Fibroblast of lung (primary cell): ENCODE measurements around the gene SNRPA1. TPM values are rescaled to one million over a fixed set of nuclear protein-coding genes. Genes with fewer than 3 reads are reported as not detected.

Source experiments
- DNase-seq, 2 donors: peaks; one replicate each; pipeline versions ENCODE4 v3.0.0 to v3.0.0-alpha.2; 2010; ENCODE audit warnings: low read depth in 2 of 2
- H2AFZ ChIP-seq: 2 replicates; pipeline ENCODE4 v1.5.1; 2012; ENCODE audit warnings: low read length, control low read depth, inconsistent platforms
- H3K27ac ChIP-seq: 2 replicates; pipeline ENCODE4 v1.5.1; 2011; ENCODE audit warnings: low read length, control low read depth; ENCODE audit not compliant: insufficient read depth
- H3K27me3 ChIP-seq: 2 replicates; pipeline ENCODE4 v1.5.1; 2011; ENCODE audit warnings: mild to moderate bottlenecking, low read length; ENCODE audit not compliant: control insufficient read depth, insufficient read depth
- H3K36me3 ChIP-seq: 2 replicates; pipeline ENCODE4 v1.5.1; 2011; ENCODE audit warnings: low read length; ENCODE audit not compliant: control insufficient read depth, insufficient read depth
- H3K4me1 ChIP-seq: 2 replicates; pipeline ENCODE4 v1.5.1; 2011; ENCODE audit warnings: low read length; ENCODE audit not compliant: control insufficient read depth, insufficient read depth; ENCODE audit errors: extremely low read depth
- H3K4me2 ChIP-seq: 2 replicates; pipeline ENCODE4 v1.5.1; 2011; ENCODE audit warnings: low read length, control low read depth; ENCODE audit not compliant: insufficient read depth; ENCODE audit errors: extremely low read depth
- H3K4me3 ChIP-seq, 4 experiments: fragments of 200-600 bp in 1 of 4; sonication (generic) in 1 of 4; replicated peaks in 1 of 4; 2 replicates each; pipeline ENCODE4 v1.5.1; 2011 to 2016; ENCODE audit warnings: low read length in 4 of 4, low read depth in 3 of 4, mild to moderate bottlenecking in 3 of 4, control low read depth in 2 of 4, inconsistent platforms in 1 of 4, mixed read lengths in 1 of 4; ENCODE audit not compliant: insufficient read depth in 1 of 4; ENCODE audit errors: control extremely low read depth in 1 of 4
- H3K79me2 ChIP-seq: 2 replicates; pipeline ENCODE4 v1.5.1; 2012; ENCODE audit warnings: mild to moderate bottlenecking, low read length, inconsistent platforms; ENCODE audit not compliant: control insufficient read depth, insufficient read depth
- H3K9ac ChIP-seq: 2 replicates; pipeline ENCODE4 v1.5.1; 2011; ENCODE audit warnings: mild to moderate bottlenecking, low read length, control low read depth; ENCODE audit not compliant: insufficient read depth
- H3K9me3 ChIP-seq: 2 replicates; pipeline ENCODE4 v1.5.1; 2012; ENCODE audit warnings: low read depth, low read length; ENCODE audit not compliant: control insufficient read depth, insufficient read depth
- H4K20me1 ChIP-seq: 2 replicates; pipeline ENCODE4 v1.5.1; 2011; ENCODE audit warnings: low read length; ENCODE audit not compliant: control insufficient read depth, insufficient read depth; ENCODE audit errors: extremely low read depth
- CTCF ChIP-seq, 2 donors: IDR thresholded peaks in 1 of 2; conservative IDR thresholded peaks in 1 of 2; 1 replicate in 1 of 2; 2 replicates in 1 of 2; pipeline ENCODE4 v1.5.1; 2011 to 2012; ENCODE audit warnings: low read length in 2 of 2, control low read depth in 1 of 2, inconsistent platforms in 1 of 2, low read depth in 1 of 2, mild to moderate bottlenecking in 1 of 2
- EZH2 ChIP-seq: IDR thresholded peaks from 2 replicates; pipeline ENCODE4 v1.5.1; 2012; ENCODE audit warnings: low read length, control low read depth, mild to moderate bottlenecking; ENCODE audit errors: missing control alignments
- polyA plus RNA-seq, 2 donors: library from polyadenylated mRNA; depleted of rRNA in 1 of 2; stranded (reverse) in 1 of 2; unstranded in 1 of 2; fragments of >200 nt; gene quantifications; 2 replicates each; pipeline ENCODE4 v1.2.1, GENCODE V29; 2011 to 2012; ENCODE audit warnings: missing spikeins in 1 of 2
- total RNA-seq: library from RNA; depleted of rRNA; stranded (reverse); fragments of >200 nt; gene quantifications from 2 replicates; pipeline ENCODE4 v1.2.1, GENCODE V29; 2014

Gene SNRPA1
- total and polyA plus RNA-seq, 2 donors (not counting 1 experiment from before 2014, with no cell fraction given): 12.9 to 90.3 TPM

GRCh38 chr15:101266034-101266433 is 29.0 kb downstream of the SNRPA1 start:
- peak; percentile 75 to 91 for DNase-seq
- Histone ChIP-seq H3K4me3 (no peak overlapping the region), H3K27me3 (peaks cover 5% of the 10 kb centered on the region), H2AFZ (no peak overlapping the region), H3K79me2 (no peaks in the 10 kb centered on the region), H4K20me1 (no peaks in the 10 kb centered on the region), H3K9ac (no peak overlapping the region), H3K4me1 (peaks cover 14% of the 10 kb centered on the region), H3K27ac (peak overlapping the region; percentile 87), H3K9me3 (no peaks in the 10 kb centered on the region), H3K36me3 (peaks cover 3% of the 10 kb centered on the region), H3K4me2 (no peak overlapping the region)
- TF ChIP-seq CTCF (conservative IDR thresholded peaks at IDR 0.05 in 1 of 2, IDR thresholded peaks at IDR 0.05 in 1 of 2; ENCODE audit: low read depth in 1 of 2, low read length in 2 of 2): no peak
- TF ChIP-seq EZH2: no peak

GRCh38 chr15:101264911-101265641 is 30.0 kb downstream of the SNRPA1 start:
- H3K4me3 ChIP-seq: no peak overlapping the region

GRCh38 chr15:101264011-101264410 is 31.0 kb downstream of the SNRPA1 start:
- Histone ChIP-seq H3K27me3 (peaks cover 5% of the 10 kb centered on the region), H2AFZ (no peak overlapping the region), H3K36me3 (no peaks in the 10 kb centered on the region), H4K20me1 (no peaks in the 10 kb centered on the region), H3K4me2 (no peak overlapping the region), H3K9ac (no peak overlapping the region), H3K27ac (no peak overlapping the region), H3K79me2 (no peaks in the 10 kb centered on the region), H3K4me3 (no peak overlapping the region), H3K9me3 (no peaks in the 10 kb centered on the region), H3K4me1 (peaks cover 14% of the 10 kb centered on the region)
- peak in 1 of 2 donors; percentile 48 for DNase-seq
- TF ChIP-seq CTCF (conservative IDR thresholded peaks at IDR 0.05 in 1 of 2, IDR thresholded peaks at IDR 0.05 in 1 of 2; ENCODE audit: low read depth in 1 of 2, low read length in 2 of 2): no peak
- TF ChIP-seq EZH2: no peak

More at GRCh38 chr15:101264911-101265641, 30.0 kb downstream of the SNRPA1 start:
- H3K79me2 ChIP-seq: no peaks in the 10 kb centered on the region
- H3K9me3 ChIP-seq: no peaks in the 10 kb centered on the region
- H3K4me1 ChIP-seq: peaks cover 14% of the 10 kb centered on the region
- no peak overlapping the region for H3K4me2 ChIP-seq
- no peak overlapping the region for H3K27ac ChIP-seq
- DNase-seq: no peak
- no peak overlapping the region for H3K9ac ChIP-seq
- H4K20me1 ChIP-seq: no peaks in the 10 kb centered on the region
- H2AFZ ChIP-seq: no peak overlapping the region
- H3K27me3 ChIP-seq: peaks cover 5% of the 10 kb centered on the region
- H3K36me3 ChIP-seq: no peaks in the 10 kb centered on the region
- TF ChIP-seq EZH2: no peak
- no peak for TF ChIP-seq CTCF (conservative IDR thresholded peaks at IDR 0.05 in 1 of 2, IDR thresholded peaks at IDR 0.05 in 1 of 2; ENCODE audit: low read depth in 1 of 2, low read length in 2 of 2)
